Measurements from ENCODE around the gene SRD5A2.

SRD5A2 gene

GRCh38 chr2:31580321-31581117 lies at the start of gene SRD5A2:
TSS of gene SRD5A2 (minus strand) at chr2:31580938. CDS start at chr2:31580900, 38 bp downstream.
- no peak for TF ChIP-seq CTCF (IDR thresholded peaks at IDR 0.05)
- Histone ChIP-seq H3K4me1 (ENCODE audit: control insufficient read depth in 1 of 2, insufficient read depth in 1 of 2, low read depth in 1 of 2, low read length in 1 of 2) (no peaks in the 10 kb centered on the region), H3K27me3 (peaks cover 61% of the 10 kb centered on the region), H3K4me3 (ENCODE audit: low read depth in 1 of 2, low read length in 1 of 2) (no peak within 1 kb of the TSS), H3K36me3 (no peaks in the 10 kb centered on the region), H3K9me3 (no peaks in the 10 kb centered on the region), H3K27ac (no peak within 1 kb of the TSS)

GRCh38 chr2:31606509-31606908 lies 25.8 kb upstream of the SRD5A2 start:
- no peaks in the 10 kb centered on the region for H3K36me3 ChIP-seq
- H3K27me3 ChIP-seq = no peaks in the 10 kb centered on the region
- no peak overlapping the region for H3K4me3 ChIP-seq (ENCODE audit: low read depth in 1 of 2, low read length in 1 of 2)
- no peak for TF ChIP-seq CTCF (IDR thresholded peaks at IDR 0.05)
- H3K9me3 ChIP-seq = peaks cover 4% of the 10 kb centered on the region
- no peaks in the 10 kb centered on the region for H3K4me1 ChIP-seq (ENCODE audit: control insufficient read depth in 1 of 2, insufficient read depth in 1 of 2, low read depth in 1 of 2, low read length in 1 of 2)
- no peak overlapping the region for H3K27ac ChIP-seq

GRCh38 chr2:31598694-31599093 lies 18.0 kb upstream of the SRD5A2 start:
- TF ChIP-seq CTCF (IDR thresholded peaks at IDR 0.05) = no peak
- H3K36me3 ChIP-seq = no peaks in the 10 kb centered on the region
- H3K27ac ChIP-seq = no peak overlapping the region

GRCh38 chr2:31586230-31586629 lies 5.5 kb upstream of the SRD5A2 start:
- no peak overlapping the region for H3K27ac ChIP-seq
- peaks cover 20% of the 10 kb centered on the region for H3K27me3 ChIP-seq
- no peak for TF ChIP-seq CTCF (IDR thresholded peaks at IDR 0.05)
- H3K4me1 ChIP-seq (ENCODE audit: control insufficient read depth in 1 of 2, insufficient read depth in 1 of 2, low read depth in 1 of 2, low read length in 1 of 2) = no peaks in the 10 kb centered on the region
- no peaks in the 10 kb centered on the region for H3K9me3 ChIP-seq
- H3K4me3 ChIP-seq (ENCODE audit: low read depth in 1 of 2, low read length in 1 of 2) = no peak overlapping the region
- no peaks in the 10 kb centered on the region for H3K36me3 ChIP-seq

More at GRCh38 chr2:31598694-31599093, 18.0 kb upstream of the SRD5A2 start:
- Histone ChIP-seq H3K9me3 (no peaks in the 10 kb centered on the region), H3K4me1 (ENCODE audit: control insufficient read depth in 1 of 2, insufficient read depth in 1 of 2, low read depth in 1 of 2, low read length in 1 of 2) (no peaks in the 10 kb centered on the region), H3K4me3 (ENCODE audit: low read depth in 1 of 2, low read length in 1 of 2) (no peak overlapping the region), H3K27me3 (no peaks in the 10 kb centered on the region)

- Histone ChIP-seq H3K4me3 (ENCODE audit: low read depth in 1 of 2, low read length in 1 of 2) (no peak overlapping the region), H3K36me3 (no peaks in the 10 kb centered on the region), H3K9me3 (no peaks in the 10 kb centered on the region), H3K27ac (no peak overlapping the region), H3K4me1 (ENCODE audit: control insufficient read depth in 1 of 2, insufficient read depth in 1 of 2, low read depth in 1 of 2, low read length in 1 of 2) (no peaks in the 10 kb centered on the region), H3K27me3 (peaks cover 61% of the 10 kb centered on the region)
- no peak for TF ChIP-seq CTCF (IDR thresholded peaks at IDR 0.05)
These were observed 522 bp upstream of the SRD5A2 start for GRCh38 chr2:31581124-31581795.

Measured in neutrophil (primary cell).